Activated effector memory CD4-positive, alpha-beta T cell treated with Interleukin-2 at 50 U/mL for 16 hours (primary cell): ENCODE results near the gene CTRB1.
"Not testable (repeated sequence)": the region's sequence is repeated elsewhere in the genome, so short reads cannot be mapped to it uniquely, and the experiment has no call there.

Source experiments
- DNase-seq: peaks from one replicate; pipeline ENCODE4 v3.0.0-alpha.2; 2020

Gene CTRB1

DNA sequence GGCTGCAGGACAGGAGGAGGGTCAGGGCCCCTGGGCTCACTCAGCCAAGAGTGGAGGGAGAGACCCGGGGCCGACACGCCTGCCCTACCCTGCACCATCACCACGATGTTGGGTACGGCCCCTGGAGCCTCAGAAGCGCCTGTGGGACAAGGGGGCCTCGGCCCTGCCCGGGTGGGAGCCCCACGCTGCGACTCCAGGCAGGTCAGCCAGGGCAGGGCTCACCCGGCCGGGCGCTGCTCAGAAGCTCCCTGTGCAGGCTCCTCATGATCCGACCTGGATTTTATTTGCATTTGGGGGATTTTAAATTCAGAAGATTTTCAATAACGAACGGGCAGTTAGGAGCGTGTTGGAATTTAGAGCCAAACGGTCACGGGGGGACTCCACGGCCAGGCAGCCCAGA is 13.9 kb upstream of the CTRB1 start:
- DNase-seq: not testable (repeated sequence)

GRCh38 chr16:75205438-75205837 is 13.3 kb upstream of the CTRB1 start:
- not testable (repeated sequence) for DNase-seq

GRCh38 chr16:75205961-75206748 is 12.6 kb upstream of the CTRB1 start:
- DNase-seq: not testable (repeated sequence)

DNA sequence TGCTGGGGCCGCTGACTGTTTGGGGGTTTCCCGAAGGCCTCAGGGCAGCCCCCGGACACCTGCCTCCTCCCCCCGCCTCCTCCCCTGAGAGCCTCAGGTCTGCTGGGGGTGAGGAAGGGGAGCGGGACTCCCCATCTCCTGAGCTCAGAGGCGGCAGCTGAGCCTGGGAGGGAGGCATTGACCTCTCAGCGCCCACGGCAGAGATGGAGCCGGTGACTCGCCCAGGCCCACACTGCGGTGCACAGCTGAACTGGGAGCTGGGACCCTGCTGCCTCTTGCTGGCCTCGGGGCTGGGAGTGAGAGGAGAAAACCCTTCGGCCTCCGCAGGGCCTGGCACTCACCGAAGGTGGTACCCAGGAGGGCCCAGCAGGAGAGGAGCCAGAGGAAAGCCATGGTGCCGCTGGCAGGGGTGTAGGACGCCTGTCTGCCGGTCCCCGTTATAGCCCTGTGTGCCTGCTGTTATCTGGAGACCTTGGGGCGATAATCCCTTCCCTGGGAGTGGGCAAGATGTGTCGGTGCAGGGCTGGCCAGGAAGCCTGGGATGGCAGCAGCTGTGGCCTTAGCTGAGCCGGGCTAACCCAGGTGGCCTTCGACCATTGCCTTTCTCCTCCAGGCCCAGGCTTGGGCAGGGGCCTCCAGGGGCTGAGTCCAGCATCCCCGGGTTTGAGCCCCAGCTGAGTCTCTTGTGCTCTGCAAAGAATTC is 11.9 kb upstream of the CTRB1 start, which contains the start of gene CTRB2:
Gene CTRB2 (minus strand): TSS at position 413 of the 703 bp plus-strand sequence. CDS start 20 bp downstream, at position 393.
- no peak for DNase-seq

- no peak for DNase-seq
Observed at GRCh38 chr16:75207831-75208230, 11.0 kb upstream of the CTRB1 start.

DNA sequence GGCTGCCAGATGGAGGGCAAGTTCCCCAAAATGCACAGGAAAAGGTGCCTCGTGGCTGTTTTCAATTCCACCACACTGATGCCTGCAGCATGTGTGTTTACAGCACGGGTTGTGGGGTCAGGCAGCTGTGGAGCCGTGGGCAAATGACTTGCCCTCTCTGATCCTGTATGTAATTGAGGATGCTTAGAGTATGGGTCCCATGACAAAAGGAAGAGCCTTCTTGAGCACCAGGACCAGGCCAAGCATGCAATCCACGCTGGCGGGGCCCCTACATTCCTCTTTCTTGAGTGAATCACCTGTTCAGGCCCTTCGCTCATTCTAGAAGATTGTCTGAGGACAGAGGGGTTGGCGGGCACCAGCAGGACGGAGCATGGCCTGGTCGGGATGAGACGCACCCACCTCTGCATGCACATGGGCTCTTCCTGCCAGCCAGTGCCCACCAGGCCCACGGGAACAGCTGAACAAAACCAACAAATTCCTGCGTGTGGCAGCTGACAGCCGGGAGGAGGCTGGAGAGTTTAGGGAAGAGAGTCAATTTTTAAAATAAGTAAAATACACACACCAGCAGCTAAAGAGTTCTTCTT is 10.5 kb upstream of the CTRB1 start:
- DNase-seq: no peak

DNA sequence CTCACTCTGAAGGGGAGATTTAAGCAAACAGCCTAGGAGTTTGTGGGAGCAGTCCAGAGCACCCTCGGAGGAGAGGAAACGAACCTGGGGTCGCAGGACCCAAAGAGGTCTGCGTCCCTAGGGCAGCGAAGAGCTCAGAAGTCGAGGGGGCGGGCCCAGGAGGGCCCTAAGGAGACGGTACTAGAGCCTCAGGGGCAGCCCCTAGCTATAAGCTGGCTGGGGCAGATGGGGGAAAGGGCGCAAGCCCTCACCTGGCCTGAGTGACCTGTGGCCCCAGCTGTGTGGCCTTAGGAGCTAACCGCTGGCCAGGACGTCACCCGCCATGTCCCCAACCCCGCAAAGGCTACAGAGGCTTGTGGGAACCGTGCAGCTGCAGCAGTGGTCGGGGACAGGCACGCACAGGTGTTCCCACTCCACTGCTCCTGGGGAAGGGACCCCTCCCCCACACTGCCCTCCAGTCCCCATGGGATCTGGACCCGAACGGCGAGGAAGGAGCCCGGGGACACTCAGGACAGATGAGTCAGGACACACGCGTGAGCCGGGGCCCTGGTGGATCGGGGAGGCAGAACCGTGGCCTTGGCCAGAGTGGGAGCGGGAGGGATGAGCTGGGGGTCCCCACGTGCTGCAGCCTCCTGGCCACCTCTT is 9.8 kb upstream of the CTRB1 start:
- DNase-seq: no peak

DNA sequence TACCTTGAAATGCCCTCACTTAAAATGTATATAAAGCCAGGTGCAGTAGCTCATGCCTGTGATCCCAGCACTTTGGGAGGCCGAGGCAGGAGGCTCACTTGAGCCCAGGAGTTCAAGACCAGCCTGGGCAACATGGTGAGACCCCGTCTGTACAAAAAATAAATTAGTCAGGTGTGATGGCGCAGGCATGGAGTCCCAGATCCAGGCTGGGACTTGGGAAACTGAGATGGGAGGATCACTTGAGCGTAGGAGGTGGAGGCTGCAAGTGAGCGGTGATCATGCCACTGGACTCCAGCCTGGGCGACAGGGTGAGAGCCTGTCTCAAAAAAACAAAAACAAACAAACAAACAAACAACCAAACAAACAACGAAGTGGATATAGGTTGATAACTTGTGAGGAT is 9.3 kb upstream of the CTRB1 start:
- DNase-seq: not testable (repeated sequence)

- DNase-seq: no peak
Observed at GRCh38 chr16:75209944-75210343, 8.8 kb upstream of the CTRB1 start.

DNA sequence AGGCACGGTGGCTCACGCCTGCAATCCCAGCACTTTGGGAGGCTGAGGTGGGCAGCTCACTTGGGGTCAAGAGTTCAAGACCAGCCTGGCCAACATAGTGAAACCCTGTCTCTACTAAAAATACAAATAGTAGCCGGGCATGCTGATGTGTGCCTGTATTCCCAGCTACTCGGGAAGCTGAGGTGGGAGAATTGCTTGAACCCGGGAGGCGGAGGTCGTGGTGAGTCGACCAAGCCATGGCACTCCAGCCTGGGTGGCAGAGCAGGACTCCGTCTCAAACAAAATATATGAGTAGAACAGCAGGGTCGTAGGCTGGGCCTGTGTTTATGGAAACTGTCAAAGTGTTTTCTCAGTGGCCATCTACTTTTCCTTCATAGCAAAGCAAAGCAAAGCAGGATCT is 7.5 kb upstream of the CTRB1 start:
- not testable (repeated sequence) for DNase-seq

DNA sequence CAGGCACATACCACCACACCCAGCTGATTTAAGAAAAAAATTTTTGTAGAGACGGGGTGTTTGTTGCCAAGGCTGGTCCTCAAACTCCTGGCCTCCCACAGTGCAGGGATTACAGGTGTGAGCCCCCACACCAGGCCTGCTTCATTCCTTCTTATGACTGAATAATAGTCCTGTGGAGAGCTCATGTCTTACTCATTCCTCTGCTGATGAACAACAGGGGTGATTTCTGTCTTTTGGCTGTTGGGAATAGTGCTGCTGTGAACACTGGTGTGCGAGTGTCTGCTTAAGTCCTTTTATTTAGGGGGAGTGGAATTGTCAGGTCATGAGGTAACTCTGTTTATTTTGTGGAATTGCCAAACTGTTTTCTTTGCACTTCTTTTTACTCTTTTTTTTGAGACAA is 2.7 kb upstream of the CTRB1 start:
- DNase-seq: no peak

DNA sequence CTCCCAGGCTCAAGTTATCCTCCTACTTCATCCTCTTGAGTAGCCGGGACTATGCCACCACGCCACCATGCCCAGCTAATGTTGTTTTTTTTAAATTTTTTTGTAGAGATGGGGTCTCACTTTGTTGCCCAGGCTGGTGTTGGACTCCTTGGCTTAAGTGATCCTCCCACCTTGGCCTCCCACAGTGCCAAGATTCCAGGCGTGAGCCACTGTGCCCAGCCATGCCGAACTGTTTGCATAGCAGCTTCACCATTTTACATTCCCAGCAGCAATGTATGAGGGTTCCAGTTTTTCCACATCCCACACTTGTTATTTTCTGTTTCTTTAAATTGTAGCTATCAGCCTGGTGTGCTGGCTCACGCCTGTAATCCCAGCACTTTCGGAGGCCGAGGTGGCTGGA is 2.2 kb upstream of the CTRB1 start:
- no peak for DNase-seq

DNA sequence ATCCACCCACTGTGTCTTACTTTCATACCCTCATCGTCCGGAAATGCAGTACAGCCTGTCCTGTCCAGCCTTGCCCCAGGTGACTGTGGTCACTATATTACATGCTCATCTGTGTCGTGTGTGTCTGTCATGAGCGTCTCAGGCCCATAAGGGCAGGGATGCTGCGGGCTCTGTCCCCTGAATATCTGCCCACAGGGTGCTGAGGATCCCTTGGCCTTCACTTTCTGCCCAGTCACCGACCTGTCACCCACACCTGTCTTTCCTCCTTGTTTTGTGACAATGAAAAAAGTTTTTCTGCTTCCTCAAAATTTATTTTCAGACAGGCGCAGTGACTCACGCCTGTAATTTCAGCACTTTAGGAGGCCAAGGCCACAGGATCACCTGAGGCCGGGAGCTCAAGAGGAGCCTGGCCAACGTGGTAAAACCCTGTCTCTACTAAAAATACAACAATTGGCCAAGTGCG is 1.4 kb upstream of the CTRB1 start:
- DNase-seq: no peak

DNA sequence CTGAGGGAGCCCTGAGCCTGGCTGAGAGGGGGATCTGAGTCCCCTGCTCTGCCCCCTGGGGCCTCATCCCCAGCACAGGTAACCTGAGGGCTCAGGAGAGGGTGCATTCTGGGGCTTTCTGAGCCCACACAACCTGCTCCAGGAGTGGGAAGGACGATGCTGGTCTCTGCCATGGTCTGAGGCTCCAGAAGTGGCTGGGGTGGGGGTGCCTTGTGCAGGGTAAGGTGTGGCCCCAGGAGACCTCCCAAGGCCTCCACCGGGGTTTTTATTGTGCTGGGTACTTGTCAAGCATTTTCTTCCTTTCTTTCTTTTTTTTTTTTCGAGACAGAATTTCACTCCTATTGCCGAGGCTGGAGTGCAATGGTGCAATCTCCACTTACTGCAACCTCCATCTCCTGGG is 300 bp downstream of the CTRB1 start:
- no peak for DNase-seq

DNA sequence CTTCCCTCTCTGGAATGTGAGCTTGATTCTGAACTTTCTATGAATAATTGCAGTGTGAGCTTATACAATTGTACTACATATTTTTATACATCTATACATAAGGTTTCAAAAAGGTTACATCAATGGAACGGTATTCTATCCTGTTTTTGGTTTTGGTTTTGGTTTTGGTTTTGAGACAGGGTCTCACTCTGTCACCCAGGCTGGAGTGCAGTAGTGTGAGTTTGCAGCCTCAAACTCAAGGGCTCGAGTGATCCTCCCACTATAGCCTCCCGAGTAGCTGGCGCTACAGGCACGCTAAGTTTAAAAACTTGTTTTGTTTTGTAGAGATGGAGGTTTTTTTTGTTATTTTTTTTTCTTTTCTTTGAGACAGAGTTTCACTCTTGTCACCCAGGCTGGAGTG is 1.1 kb downstream of the CTRB1 start:
- no peak for DNase-seq

GRCh38 chr16:75222271-75222783 is 3.5 kb downstream of the CTRB1 start:
- DNase-seq: no peak

DNA sequence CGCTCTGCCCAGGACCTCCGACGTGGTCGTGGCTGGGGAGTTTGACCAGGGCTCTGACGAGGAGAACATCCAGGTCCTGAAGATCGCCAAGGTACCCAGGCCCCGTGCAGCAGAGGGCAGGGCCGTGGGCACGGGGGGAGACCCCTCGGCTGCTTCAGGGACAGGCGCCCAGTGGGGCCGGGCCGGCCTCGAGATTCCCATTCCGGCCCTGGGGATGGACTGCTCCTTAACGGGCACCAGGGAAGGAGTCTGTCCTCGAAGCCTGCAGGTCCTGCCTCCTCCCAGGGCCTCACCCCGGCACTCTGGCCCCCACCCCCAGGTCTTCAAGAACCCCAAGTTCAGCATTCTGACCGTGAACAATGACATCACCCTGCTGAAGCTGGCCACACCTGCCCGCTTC is 4.3 kb downstream of the CTRB1 start:
- DNase-seq: not testable (repeated sequence)

DNA sequence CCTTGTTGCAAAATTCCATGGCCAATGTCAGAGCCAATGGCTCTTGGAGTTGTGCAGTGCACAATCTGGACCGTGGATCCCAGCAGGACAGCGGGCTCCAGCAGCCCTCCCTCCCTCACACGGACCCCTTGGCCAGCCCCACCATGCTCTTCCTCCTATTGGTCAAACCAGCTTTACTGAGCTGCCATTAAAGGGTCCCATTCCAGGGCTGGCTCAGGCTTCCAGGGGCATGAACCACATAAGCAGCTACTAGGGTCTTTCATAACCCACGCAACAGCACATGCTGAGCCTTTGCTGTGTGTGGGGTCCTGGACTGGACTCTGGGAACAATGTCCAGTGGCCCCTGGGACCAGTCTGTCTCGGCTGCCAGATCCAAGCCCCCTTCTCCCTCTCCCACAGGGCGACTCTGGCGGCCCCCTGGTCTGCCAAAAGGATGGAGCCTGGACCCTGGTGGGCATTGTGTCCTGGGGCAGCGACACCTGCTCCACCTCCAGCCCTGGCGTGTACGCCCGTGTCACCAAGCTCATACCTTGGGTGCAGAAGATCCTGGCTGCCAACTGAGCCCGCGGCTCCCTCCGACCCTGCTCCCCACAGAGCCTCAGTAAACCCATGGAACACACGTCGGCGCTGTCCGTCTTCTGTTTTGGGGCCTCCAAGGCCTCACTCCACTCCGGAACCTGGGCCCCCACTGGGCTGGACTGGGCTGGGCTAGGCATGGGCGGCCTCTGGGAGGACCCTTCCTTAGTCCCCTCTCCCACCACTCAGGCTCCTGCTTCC is 5.7 kb downstream of the CTRB1 start:
- DNase-seq: no peak

GRCh38 chr16:75225092-75225491 is 6.3 kb downstream of the CTRB1 start:
- no peak for DNase-seq

- DNase-seq: no peak
Observed at GRCh38 chr16:75225678-75226515, 7.1 kb downstream of the CTRB1 start.
